ENCODE results near the gene JKAMP.

The JKAMP gene

DNA sequence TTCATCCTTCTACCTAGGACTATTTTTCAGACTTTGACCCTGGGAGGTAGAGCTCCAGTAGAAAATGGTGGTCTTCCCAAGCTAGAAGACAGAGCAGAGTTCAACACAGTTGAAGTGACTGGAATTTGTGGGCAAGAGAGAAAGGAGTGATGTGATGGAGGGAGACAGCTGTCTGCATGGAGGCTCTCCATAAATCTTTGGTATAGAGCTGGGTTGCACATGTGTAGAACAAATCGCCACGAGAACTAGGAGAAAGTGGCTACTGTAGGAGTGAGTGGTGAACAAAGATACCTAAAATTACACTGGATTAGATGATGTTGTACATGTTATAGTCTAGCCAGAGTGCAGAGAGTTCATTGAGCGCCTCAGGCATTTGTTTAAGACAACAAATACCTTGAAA is 33.6 kb upstream of the JKAMP start:
- H3K4me3 ChIP-seq (ENCODE audit: low read depth, low read length), result no peak overlapping the region
- DNase-seq (ENCODE audit: low read depth, low spot score), result no peak
- in situ Hi-C loops (cut with HindIII; ENCODE audit: low sequenced_read_pairs), result no loop called here
- TF ChIP-seq, protein P1, sequence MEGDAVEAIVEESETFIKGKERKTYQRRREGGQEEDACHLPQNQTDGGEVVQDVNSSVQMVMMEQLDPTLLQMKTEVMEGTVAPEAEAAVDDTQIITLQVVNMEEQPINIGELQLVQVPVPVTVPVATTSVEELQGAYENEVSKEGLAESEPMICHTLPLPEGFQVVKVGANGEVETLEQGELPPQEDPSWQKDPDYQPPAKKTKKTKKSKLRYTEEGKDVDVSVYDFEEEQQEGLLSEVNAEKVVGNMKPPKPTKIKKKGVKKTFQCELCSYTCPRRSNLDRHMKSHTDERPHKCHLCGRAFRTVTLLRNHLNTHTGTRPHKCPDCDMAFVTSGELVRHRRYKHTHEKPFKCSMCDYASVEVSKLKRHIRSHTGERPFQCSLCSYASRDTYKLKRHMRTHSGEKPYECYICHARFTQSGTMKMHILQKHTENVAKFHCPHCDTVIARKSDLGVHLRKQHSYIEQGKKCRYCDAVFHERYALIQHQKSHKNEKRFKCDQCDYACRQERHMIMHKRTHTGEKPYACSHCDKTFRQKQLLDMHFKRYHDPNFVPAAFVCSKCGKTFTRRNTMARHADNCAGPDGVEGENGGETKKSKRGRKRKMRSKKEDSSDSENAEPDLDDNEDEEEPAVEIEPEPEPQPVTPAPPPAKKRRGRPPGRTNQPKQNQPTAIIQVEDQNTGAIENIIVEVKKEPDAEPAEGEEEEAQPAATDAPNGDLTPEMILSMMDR (IDR thresholded peaks at IDR 0.05; ENCODE audit: low read depth, low read length), result no peak

DNA sequence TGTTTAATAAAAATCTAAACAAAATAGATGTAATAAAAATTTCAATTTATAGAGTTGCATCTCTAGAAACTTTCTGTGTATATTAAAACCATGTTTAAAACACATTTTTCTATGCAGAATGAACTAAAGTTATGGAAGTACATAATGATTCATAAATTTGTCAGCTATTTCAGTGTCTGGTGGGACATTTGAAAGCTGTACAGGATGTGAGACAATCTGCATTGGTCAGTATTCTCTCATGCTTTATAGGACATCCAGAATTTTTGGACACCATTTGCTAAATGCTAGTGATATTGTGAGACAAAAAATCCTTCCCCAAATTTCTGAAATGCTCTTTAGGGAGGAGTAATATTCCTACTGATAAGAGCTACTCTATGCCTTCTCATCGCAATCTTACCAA is 32.5 kb upstream of the JKAMP start:
- in situ Hi-C loops (cut with HindIII; ENCODE audit: low sequenced_read_pairs), result no loop called here

DNA sequence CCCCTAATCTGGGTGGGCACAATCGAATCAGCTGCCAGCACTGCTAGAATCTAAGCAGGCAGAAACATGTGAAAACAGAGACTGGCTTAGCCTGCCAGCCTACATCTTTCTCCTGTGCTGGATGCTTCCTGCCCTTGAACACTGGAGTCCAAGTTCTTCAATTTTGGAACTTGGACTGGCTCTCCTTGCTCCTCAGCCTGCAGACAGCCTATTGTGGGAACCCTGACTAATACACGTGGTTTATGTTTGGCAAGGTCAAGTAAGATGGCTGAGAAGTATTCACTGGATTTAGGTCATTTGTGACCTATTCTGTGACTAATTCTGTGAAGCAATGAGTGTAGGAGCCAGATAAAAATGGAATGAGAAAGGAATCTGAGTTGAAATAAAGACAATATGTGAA is 30.2 kb upstream of the JKAMP start:
- in situ Hi-C loops (cut with HindIII; ENCODE audit: low sequenced_read_pairs), result no loop called here
- H3K4me3 ChIP-seq (ENCODE audit: low read depth, low read length), result no peak overlapping the region
- TF ChIP-seq, protein P1 (IDR thresholded peaks at IDR 0.05; ENCODE audit: low read depth, low read length), result no peak
- peak; percentile 85 for DNase-seq (ENCODE audit: low read depth, low spot score)

More for the DNA sequence above, 32.5 kb upstream of the JKAMP start:
- TF ChIP-seq, protein P1 (IDR thresholded peaks at IDR 0.05; ENCODE audit: low read depth, low read length), result no peak
- H3K4me3 ChIP-seq (ENCODE audit: low read depth, low read length), result no peak overlapping the region
- DNase-seq (ENCODE audit: low read depth, low spot score), result no peak

GRCh38 chr14:59455411-59455810 is 28.9 kb upstream of the JKAMP start:
- no peak overlapping the region for H3K4me3 ChIP-seq (ENCODE audit: low read depth, low read length)
- TF ChIP-seq, protein P1 (IDR thresholded peaks at IDR 0.05; ENCODE audit: low read depth, low read length), result no peak
- in situ Hi-C loops (cut with HindIII; ENCODE audit: low sequenced_read_pairs), result no loop called here
- DNase-seq (ENCODE audit: low read depth, low spot score), result peak; percentile 5

GRCh38 chr14:59458486-59458885 is 25.8 kb upstream of the JKAMP start:
- no peak overlapping the region for H3K4me3 ChIP-seq (ENCODE audit: low read depth, low read length)
- in situ Hi-C loops (cut with HindIII; ENCODE audit: low sequenced_read_pairs), result no loop called here
- TF ChIP-seq, protein P1 (IDR thresholded peaks at IDR 0.05; ENCODE audit: low read depth, low read length), result no peak
- no peak for DNase-seq (ENCODE audit: low read depth, low spot score)

GRCh38 chr14:59460378-59460777 is 23.9 kb upstream of the JKAMP start:
- TF ChIP-seq, protein P1 (IDR thresholded peaks at IDR 0.05; ENCODE audit: low read depth, low read length), result no peak
- in situ Hi-C loops (cut with HindIII; ENCODE audit: low sequenced_read_pairs), result no loop called here
- DNase-seq (ENCODE audit: low read depth, low spot score), result no peak
- H3K4me3 ChIP-seq (ENCODE audit: low read depth, low read length), result no peak overlapping the region

GRCh38 chr14:59461891-59462290 is 22.4 kb upstream of the JKAMP start:
- in situ Hi-C loops (cut with HindIII; ENCODE audit: low sequenced_read_pairs), result no loop called here
- no peak overlapping the region for H3K4me3 ChIP-seq (ENCODE audit: low read depth, low read length)
- DNase-seq (ENCODE audit: low read depth, low spot score), result no peak
- TF ChIP-seq, protein P1 (IDR thresholded peaks at IDR 0.05; ENCODE audit: low read depth, low read length), result no peak

All from astrocyte of the spinal cord (primary cell).